HFFc6 (cell line): ENCODE measurements around the gene CHSY3. TPM values are rescaled to one million over a fixed set of nuclear protein-coding genes. Genes with fewer than 3 reads are reported as not detected.

Experiments used
- DNase-seq: peaks from one replicate; pipeline ENCODE4 v3.0.0-alpha.2; 2018
- H3K27ac Mint-ChIP-seq: 2 replicates; pipeline ENCODE4 v1.8.0; 2020; ENCODE audit warnings: mild to moderate bottlenecking, mixed read lengths
- H3K27me3 Mint-ChIP-seq: 2 replicates; pipeline ENCODE4 v1.8.0; 2021; ENCODE audit warnings: mild to moderate bottlenecking, moderate library complexity, mixed read lengths; ENCODE audit not compliant: insufficient read depth
- H3K36me3 Mint-ChIP-seq: 2 replicates; pipeline ENCODE4 v1.8.0; 2021; ENCODE audit warnings: low read depth, mixed read lengths
- H3K4me1 Mint-ChIP-seq: 2 replicates; pipeline ENCODE4 v1.8.0; 2020; ENCODE audit warnings: low read depth, mixed read lengths
- H3K4me3 Mint-ChIP-seq: 2 replicates; pipeline ENCODE4 v1.8.0; 2020; ENCODE audit warnings: mild to moderate bottlenecking, moderate library complexity, mixed read lengths
- H3K9me3 Mint-ChIP-seq: 2 replicates; pipeline ENCODE4 v1.8.0; 2020; ENCODE audit warnings: mild to moderate bottlenecking, mixed read lengths
- CTCF ChIP-seq: fragments of 200-600 bp; sonication (generic); IDR thresholded peaks from 2 replicates; pipeline ENCODE4 v1.5.0; 2021; ENCODE audit warnings: antibody characterized with exemption, mild to moderate bottlenecking
- total RNA-seq, 6 experiments: library from RNA; stranded (reverse); fragmentation: NEBNext Ultra II Directional; extraction: Animal tissue kit (Norgen Biotek cat#: 25700); gene quantifications; 2 replicates in 1 of 6; 3 replicates in 5 of 6; pipeline ENCODE4 v1.2.3, GENCODE V29; 2021

The CHSY3 gene
- total RNA-seq, 6 experiments from 2014 or later: 0.07 to 0.19 (median 0.07) TPM; not detected in 2

DNA sequence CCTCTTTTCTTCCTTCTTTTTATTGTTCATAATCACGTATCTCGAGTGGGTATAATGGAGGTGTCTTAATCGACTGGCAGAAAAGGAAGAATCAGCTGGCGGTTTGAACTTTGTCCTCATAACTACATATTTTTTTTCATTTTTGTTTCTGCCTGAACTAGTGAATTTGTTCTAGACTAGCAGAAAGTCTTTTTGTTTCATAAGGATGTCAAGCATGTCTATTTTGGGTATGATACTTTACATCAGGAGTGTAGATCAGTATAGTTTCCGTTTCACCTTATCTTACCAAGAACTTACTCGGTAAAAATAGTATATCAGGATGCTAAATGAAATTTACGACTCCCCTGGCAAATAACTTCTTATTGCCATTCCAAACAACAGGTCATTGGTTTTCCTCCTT, 278.9 kb downstream of the CHSY3 start:
- DNase-seq: no peak
- H3K27ac Mint-ChIP-seq: no peak overlapping the region
- H3K9me3 Mint-ChIP-seq: peaks cover 22% of the 10 kb centered on the region
- no peaks in the 10 kb centered on the region for H3K4me1 Mint-ChIP-seq
- H3K4me3 Mint-ChIP-seq: no peak overlapping the region
- H3K36me3 Mint-ChIP-seq: no peaks in the 10 kb centered on the region
- no peaks in the 10 kb centered on the region for H3K27me3 Mint-ChIP-seq
- TF ChIP-seq CTCF: no peak

- H3K9me3 Mint-ChIP-seq: peaks cover 29% of the 10 kb centered on the region
- no peak for DNase-seq
- no peaks in the 10 kb centered on the region for H3K36me3 Mint-ChIP-seq
- H3K4me1 Mint-ChIP-seq: no peaks in the 10 kb centered on the region
- TF ChIP-seq CTCF: no peak
- H3K4me3 Mint-ChIP-seq: no peak overlapping the region
- no peaks in the 10 kb centered on the region for H3K27me3 Mint-ChIP-seq
- no peak overlapping the region for H3K27ac Mint-ChIP-seq
These were observed 285.7 kb downstream of the CHSY3 start for GRCh38 chr5:130189961-130190360.

DNA sequence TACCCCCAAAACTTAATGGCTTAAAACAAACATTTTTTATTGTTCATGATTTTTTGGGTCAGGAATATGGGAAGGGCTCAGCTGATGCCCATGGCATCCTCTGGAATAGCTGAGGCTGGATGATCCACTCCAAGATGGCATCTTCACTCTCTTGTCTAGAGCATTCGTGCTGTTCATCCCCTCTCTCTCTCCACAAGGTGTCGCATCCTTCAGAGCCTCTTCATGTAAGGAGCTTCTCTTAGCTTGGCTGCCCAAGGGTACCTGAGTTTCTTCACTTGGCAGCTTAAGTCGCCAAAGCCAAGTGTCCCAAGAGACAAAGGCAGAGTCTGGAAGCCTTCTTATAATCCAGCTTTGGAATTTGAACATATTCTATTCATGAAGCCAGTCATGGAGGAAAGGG, 294.7 kb downstream of the CHSY3 start:
- TF ChIP-seq CTCF: no peak
- H3K4me3 Mint-ChIP-seq: no peak overlapping the region
- DNase-seq: no peak
- H3K9me3 Mint-ChIP-seq: peaks cover 52% of the 10 kb centered on the region
- H3K27me3 Mint-ChIP-seq: no peaks in the 10 kb centered on the region
- H3K4me1 Mint-ChIP-seq: no peaks in the 10 kb centered on the region
- H3K36me3 Mint-ChIP-seq: no peaks in the 10 kb centered on the region
- H3K27ac Mint-ChIP-seq: no peak overlapping the region

DNA sequence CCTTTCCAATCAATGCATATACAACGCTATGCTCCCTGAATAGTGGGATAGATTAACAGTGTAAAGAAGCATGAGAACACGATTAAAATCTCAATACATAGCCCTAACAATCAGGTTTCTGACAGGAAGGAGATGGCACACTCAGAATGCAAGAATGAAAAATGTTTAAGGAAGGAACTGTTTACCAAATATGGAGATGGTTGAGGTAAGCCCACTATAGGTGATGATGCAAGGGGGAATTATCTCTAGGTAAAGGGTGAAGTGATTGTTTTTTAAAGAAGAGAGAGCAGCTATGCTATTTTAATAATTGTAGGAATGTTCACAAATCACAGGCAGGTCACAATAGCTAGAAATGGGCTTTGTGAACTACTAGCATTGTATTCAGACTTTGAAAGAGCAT, 302.4 kb downstream of the CHSY3 start:
- peaks cover 39% of the 10 kb centered on the region for H3K9me3 Mint-ChIP-seq
- H3K27me3 Mint-ChIP-seq: no peaks in the 10 kb centered on the region
- H3K4me3 Mint-ChIP-seq: no peak overlapping the region
- no peak for TF ChIP-seq CTCF
- H3K36me3 Mint-ChIP-seq: no peaks in the 10 kb centered on the region
- no peak for DNase-seq
- no peaks in the 10 kb centered on the region for H3K4me1 Mint-ChIP-seq
- H3K27ac Mint-ChIP-seq: no peak overlapping the region

DNA sequence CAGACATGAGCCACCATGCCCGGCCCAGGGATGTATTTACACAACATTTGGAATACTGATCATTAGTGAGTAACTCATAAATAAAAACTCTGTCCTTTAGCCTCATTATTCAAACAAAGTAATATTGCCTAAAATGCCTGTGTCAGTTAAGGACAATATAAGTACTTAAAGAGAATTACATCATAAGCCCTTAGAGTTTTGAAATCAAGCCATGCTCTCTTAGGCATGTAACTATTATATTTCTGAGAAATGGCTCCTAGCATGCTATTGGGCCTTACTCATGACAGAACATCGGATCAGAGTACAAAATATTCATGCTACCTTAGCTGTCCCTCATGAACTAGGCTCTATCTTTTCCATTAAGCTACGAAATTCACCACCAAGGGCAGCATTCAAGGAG, 309.3 kb downstream of the CHSY3 start:
- TF ChIP-seq CTCF: no peak
- H3K27me3 Mint-ChIP-seq: no peaks in the 10 kb centered on the region; the same call in 1 of the 2 replicates
- H3K27ac Mint-ChIP-seq: no peak overlapping the region
- H3K36me3 Mint-ChIP-seq: peaks cover 5% of the 10 kb centered on the region; the same call in 1 of the 2 replicates
- peaks cover 48% of the 10 kb centered on the region for H3K9me3 Mint-ChIP-seq
- DNase-seq: no peak
- H3K4me1 Mint-ChIP-seq: no peaks in the 10 kb centered on the region
- H3K4me3 Mint-ChIP-seq: no peak overlapping the region

DNA sequence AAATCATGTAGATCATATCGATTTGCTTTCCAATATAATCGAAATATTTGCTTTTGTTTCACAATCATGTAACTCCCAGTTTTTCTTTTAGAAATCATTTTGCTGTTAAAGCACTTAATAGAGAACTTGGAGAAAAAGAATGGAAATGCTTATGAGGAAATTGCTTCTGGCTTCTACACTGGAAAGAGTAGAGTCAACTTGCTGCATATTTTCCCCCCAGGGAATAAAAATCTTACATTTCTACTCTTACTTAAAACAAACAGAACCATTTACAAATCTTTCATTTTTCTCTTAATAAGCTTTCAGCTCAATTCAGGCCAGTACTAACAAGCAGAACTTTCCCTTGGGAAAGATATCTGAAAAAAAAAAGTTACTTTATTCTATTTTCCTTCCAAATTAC, 312.0 kb downstream of the CHSY3 start:
- TF ChIP-seq CTCF: no peak
- Mint-ChIP-seq H3K27me3 (no peaks in the 10 kb centered on the region; the same call in 1 of the 2 replicates), H3K9me3 (peaks cover 48% of the 10 kb centered on the region), H3K4me1 (no peaks in the 10 kb centered on the region), H3K27ac (no peak overlapping the region), H3K4me3 (no peak overlapping the region), H3K36me3 (peaks cover 5% of the 10 kb centered on the region; the same call in 1 of the 2 replicates)
- DNase-seq: no peak
